GM12891 (cell line): Measurements from ENCODE around the gene PARP3.

ENCODE experiments used
- DNase-seq: peaks from one replicate; pipeline ENCODE4 v3.0.0; 2011; ENCODE audit warnings: low spot score; ENCODE audit not compliant: insufficient read length
- FAIRE-seq: peaks from 2 replicates; lab custom pipeline; 2011; peaks lifted over from hg19 to GRCh38; lab: Jason Lieb, UNC
- PAX5 ChIP-seq: IDR thresholded peaks from 2 replicates; pipeline ENCODE4 v1.6.1; 2011; ENCODE audit warnings: low read length, moderate library complexity, mild to moderate bottlenecking; ENCODE audit not compliant: insufficient read depth, severe bottlenecking
- POLR2A ChIP-seq: IDR thresholded peaks from 2 replicates; pipeline ENCODE4 v1.6.1; 2011; ENCODE audit warnings: low read depth, low read length, control low read depth
- POLR2AphosphoS5 ChIP-seq: IDR thresholded peaks from 2 replicates; pipeline ENCODE4 v1.6.1; 2011; ENCODE audit warnings: low read depth, low read length, control low read depth
- POU2F2 ChIP-seq: IDR thresholded peaks from 2 replicates; pipeline ENCODE4 v1.6.1; 2011; ENCODE audit warnings: low read depth, mild to moderate bottlenecking, control low read depth, low read length, moderate library complexity
- SPI1 ChIP-seq: IDR thresholded peaks from 2 replicates; pipeline ENCODE4 v1.6.1; 2011; ENCODE audit warnings: low read depth, low read length, control low read depth
- TAF1 ChIP-seq: IDR thresholded peaks from 2 replicates; pipeline ENCODE4 v1.6.1; 2011; ENCODE audit warnings: low read depth, low read length, control low read depth

The PARP3 gene

GRCh38 chr3:51966486-51966885 is 24.3 kb downstream of the PARP3 start:
- DNase-seq (no peak), FAIRE-seq (peak; percentile 48)
- TF ChIP-seq TAF1 = no peak
- no peak for TF ChIP-seq PAX5
- no peak for TF ChIP-seq POLR2AphosphoS5
- no peak for TF ChIP-seq POU2F2
- no peak for TF ChIP-seq POLR2A
- no peak for TF ChIP-seq SPI1

GRCh38 chr3:51966922-51967383 is 24.8 kb downstream of the PARP3 start:
- DNase-seq (no peak), FAIRE-seq (peak; percentile 61)
- TF ChIP-seq POLR2AphosphoS5 (no peak), POLR2A (no peak), POU2F2 (no peak), PAX5 (no peak), SPI1 (no peak), TAF1 (no peak)

GRCh38 chr3:51967384-51968169 is 25.4 kb downstream of the PARP3 start, which contains the start of gene PCBP4:
Gene PCBP4, minus strand, starts transcription at chr3:51967454. Its CDS starts 6,214 bp downstream, at chr3:51961240.
- DNase-seq (peak; percentile 62), FAIRE-seq (no peak)
- TF ChIP-seq POU2F2 (no peak), TAF1 (no peak), POLR2AphosphoS5 (no peak), SPI1 (no peak), PAX5 (no peak), POLR2A (no peak)

GRCh38 chr3:51968170-51968775 is 26.1 kb downstream of the PARP3 start:
- no peak for DNase-seq
- FAIRE-seq = peak; percentile 31
- TF ChIP-seq POLR2AphosphoS5 = no peak
- no peak for TF ChIP-seq TAF1
- no peak for TF ChIP-seq POU2F2
- TF ChIP-seq SPI1 = no peak
- no peak for TF ChIP-seq POLR2A
- TF ChIP-seq PAX5 = no peak

GRCh38 chr3:51968883-51969678 is 26.9 kb downstream of the PARP3 start:
- TF ChIP-seq POU2F2 = no peak
- no peak for TF ChIP-seq POLR2AphosphoS5
- TF ChIP-seq POLR2A = no peak
- TF ChIP-seq SPI1 = no peak
- FAIRE-seq (peak; percentile 80), DNase-seq (no peak)

- DNase-seq (no peak), FAIRE-seq (no peak)
- TF ChIP-seq POLR2AphosphoS5 (no peak), POLR2A (no peak), SPI1 (no peak), PAX5 (no peak), TAF1 (no peak)
Measured at GRCh38 chr3:51969841-51970240, 27.7 kb downstream of the PARP3 start.

- FAIRE-seq (no peak), DNase-seq (no peak)
- TF ChIP-seq PAX5 = no peak
- no peak for TF ChIP-seq POLR2A
- TF ChIP-seq POU2F2 = no peak
Measured at GRCh38 chr3:51970606-51971300, 28.6 kb downstream of the PARP3 start.

- FAIRE-seq (no peak), DNase-seq (no peak)
- TF ChIP-seq POU2F2 (no peak), POLR2A (no peak), SPI1 (no peak), PAX5 (no peak), TAF1 (no peak), POLR2AphosphoS5 (no peak)
Measured at GRCh38 chr3:51971350-51971749, 29.2 kb downstream of the PARP3 start.
